Right lobe of liver (tissue), 6 donors: ENCODE results near the gene XRCC6. TPM values are rescaled to one million over a fixed set of nuclear protein-coding genes. Genes with fewer than 3 reads are reported as not detected.
A peak's percentile ranks its signal among the peaks of the same experiment; 100 is the strongest.
"Not testable (repeated sequence)": the region's sequence is repeated elsewhere in the genome, so short reads cannot be mapped to it uniquely, and the experiment has no call there.

Experiments used
- ATAC-seq, 4 donors: fragments of 200-7000 bp; cut with Tn5 transposase; one replicate each; pipeline ENCODE4 v1.9.1; 2020; ENCODE audit warnings: mild to moderate bottlenecking in 4 of 4, moderate library complexity in 4 of 4
- DNase-seq, 3 donors: peaks; one replicate each; pipeline ENCODE4 v3.0.0-alpha.2; 2020
- H3K27ac ChIP-seq, 3 donors: fragments of 200-600 bp; one replicate each; pipeline ENCODE4 v1.8.0; 2022
- H3K27me3 ChIP-seq, 2 donors: fragments of 200-600 bp; one replicate each; pipeline ENCODE4 v1.8.0; 2022
- H3K36me3 ChIP-seq, 4 donors: fragments of 200-600 bp; sonication (generic) in 1 of 4; one replicate each; pipeline versions ENCODE4 v1.5.1 to v1.8.0; 2017 to 2022; ENCODE audit warnings: control low read depth in 1 of 4
- H3K4me1 ChIP-seq, 4 donors: fragments of 200-600 bp; sonication (generic) in 1 of 4; one replicate each; pipeline versions ENCODE4 v1.5.1 to v1.8.0; 2017 to 2022; ENCODE audit warnings: control low read depth in 1 of 4
- H3K4me3 ChIP-seq, 3 donors: fragments of 200-600 bp; one replicate each; pipeline ENCODE4 v1.8.0; 2022
- H3K9me3 ChIP-seq, 4 donors: fragments of 200-600 bp; sonication (generic) in 1 of 4; one replicate each; pipeline versions ENCODE4 v1.5.1 to v1.8.0; 2017 to 2022; ENCODE audit warnings: control low read depth in 1 of 4
- POLR2A ChIP-seq: fragments of 450-650 bp; IDR thresholded peaks from one replicate; pipeline ENCODE4 v1.6.1; 2017; ENCODE audit warnings: antibody characterized with exemption, mild to moderate bottlenecking
- WGBS: methylation state at CpG from one replicate; pipeline ENCODE4 v1.1.6; 2018; ENCODE audit warnings: low coverage, low lambda C conversion rate; ENCODE audit not compliant: insufficient coverage; ENCODE audit errors: missing lambda C conversion rate; 5-methylcytosine and 5-hydroxymethylcytosine counted together
- intact Hi-C, 2 donors: fragments of 100-400 bp; cut with DNase I; formaldehyde crosslinking; loops; one replicate each; pipeline versions ENCODE4 v1.11.2 to v1.14.1; 2022
- total RNA-seq, 6 experiments: library from RNA; depleted of rRNA in 2 of 6; stranded (reverse); fragments of >200 nt in 2 of 6; fragmentation: NEBNext Ultra II Directional in 3 of 6; extraction: Animal tissue kit (Norgen Biotek cat#: 25700) in 3 of 6; gene quantifications; one replicate each; pipeline versions ENCODE4 v1.1.0 to v1.2.4, GENCODE V29; 2016 to 2023
- TF ChIP-seq, protein P1 (sequence below), 4 donors: fragments of 200-600 bp in 3 of 4; fragments of 450-650 bp in 1 of 4; IDR thresholded peaks; one replicate each; pipeline versions ENCODE4 v1.5.1 to v1.8.0; 2016 to 2022; ENCODE audit warnings: antibody characterized with exemption in 4 of 4, mild to moderate bottlenecking in 2 of 4
- donor health status: DM: no; HTN: yes; CAD: no.
- donor health status: DM: no; HTN: no; CAD: no.
- donor health status: DM: no; HTN: no; CAD: no.
- donor health status: DM: no; HTN: yes; CAD: no.
- donor health status: DM: no; HTN: yes; CAD: no.

XRCC6 gene
- total RNA-seq, 6 experiments from 2014 or later, result 71.0 to 122 (median 91.1) TPM

DNA sequence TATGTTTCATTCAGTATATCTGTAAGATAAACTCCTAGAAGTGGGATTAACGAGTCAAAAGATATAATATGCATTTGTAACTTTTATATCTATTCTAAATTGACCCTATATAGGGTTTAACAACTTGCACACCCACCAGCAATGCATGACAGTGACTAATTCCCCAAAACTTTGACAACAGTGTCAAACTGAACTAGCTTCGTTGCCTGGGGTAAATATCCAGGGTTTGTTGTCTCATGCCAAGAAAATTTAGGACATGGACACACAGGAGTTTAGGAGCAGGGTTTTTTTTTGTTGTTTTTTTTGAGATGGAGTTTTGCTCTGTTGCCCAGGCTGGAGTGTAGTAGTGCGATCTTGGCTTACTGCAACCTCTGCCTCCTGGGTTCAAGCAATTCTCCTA lies 62.5 kb downstream of the XRCC6 start:
- peaks cover 0 to 21% (median 8%) of the 10 kb centered on the region in 4 donors for H3K36me3 ChIP-seq
- 79% methylated on average over 2 of the region's 3 CpGs for WGBS
- TF ChIP-seq, protein P1, sequence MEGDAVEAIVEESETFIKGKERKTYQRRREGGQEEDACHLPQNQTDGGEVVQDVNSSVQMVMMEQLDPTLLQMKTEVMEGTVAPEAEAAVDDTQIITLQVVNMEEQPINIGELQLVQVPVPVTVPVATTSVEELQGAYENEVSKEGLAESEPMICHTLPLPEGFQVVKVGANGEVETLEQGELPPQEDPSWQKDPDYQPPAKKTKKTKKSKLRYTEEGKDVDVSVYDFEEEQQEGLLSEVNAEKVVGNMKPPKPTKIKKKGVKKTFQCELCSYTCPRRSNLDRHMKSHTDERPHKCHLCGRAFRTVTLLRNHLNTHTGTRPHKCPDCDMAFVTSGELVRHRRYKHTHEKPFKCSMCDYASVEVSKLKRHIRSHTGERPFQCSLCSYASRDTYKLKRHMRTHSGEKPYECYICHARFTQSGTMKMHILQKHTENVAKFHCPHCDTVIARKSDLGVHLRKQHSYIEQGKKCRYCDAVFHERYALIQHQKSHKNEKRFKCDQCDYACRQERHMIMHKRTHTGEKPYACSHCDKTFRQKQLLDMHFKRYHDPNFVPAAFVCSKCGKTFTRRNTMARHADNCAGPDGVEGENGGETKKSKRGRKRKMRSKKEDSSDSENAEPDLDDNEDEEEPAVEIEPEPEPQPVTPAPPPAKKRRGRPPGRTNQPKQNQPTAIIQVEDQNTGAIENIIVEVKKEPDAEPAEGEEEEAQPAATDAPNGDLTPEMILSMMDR (IDR thresholded peaks at IDR 0.05), result no peak
- no peak for TF ChIP-seq POLR2A
- H3K9me3 ChIP-seq, result no peaks in the 10 kb centered on the region
- intact Hi-C loops, result no loop called here
- H3K27ac ChIP-seq, result no peak overlapping the region
- no peak overlapping the region for H3K4me3 ChIP-seq
- ATAC-seq, result no peak
- peaks cover 0 to 16% (median 4%) of the 10 kb centered on the region in 4 donors for H3K4me1 ChIP-seq
- no peak for DNase-seq
- H3K27me3 ChIP-seq, result no peaks in the 10 kb centered on the region

DNA sequence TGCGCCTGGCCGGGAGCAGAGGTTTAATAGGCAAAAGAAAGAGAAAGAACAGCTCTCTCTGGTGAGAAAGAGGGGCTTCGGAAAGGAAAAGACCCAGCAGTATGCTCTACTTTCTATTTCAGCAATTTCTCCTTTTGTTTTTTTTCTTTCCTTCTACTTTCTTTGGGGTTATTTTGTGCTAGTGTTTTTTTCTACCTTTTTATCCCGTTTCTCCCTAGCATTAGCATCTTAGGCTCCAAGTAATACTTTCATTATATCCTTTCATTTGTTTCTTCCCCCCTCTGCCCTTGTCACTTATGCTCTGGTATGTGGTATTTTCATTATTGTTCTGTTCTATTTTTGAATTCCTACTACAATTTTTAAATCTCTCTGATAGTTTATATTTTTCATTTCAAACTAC lies 63.1 kb downstream of the XRCC6 start:
- H3K27ac ChIP-seq, result no peak overlapping the region
- TF ChIP-seq, protein P1 (IDR thresholded peaks at IDR 0.05), result no peak
- no peak for TF ChIP-seq POLR2A
- intact Hi-C loops, result no loop called here
- no peak for DNase-seq
- no peaks in the 10 kb centered on the region for H3K27me3 ChIP-seq
- WGBS, result 40% methylated on average over 1 of the region's 4 CpGs
- no peak for ATAC-seq
- peaks cover 0 to 16% (median 4%) of the 10 kb centered on the region in 4 donors for H3K4me1 ChIP-seq
- no peak overlapping the region for H3K4me3 ChIP-seq
- H3K36me3 ChIP-seq, result peaks cover 0 to 15% (median 5%) of the 10 kb centered on the region in 4 donors
- no peaks in the 10 kb centered on the region for H3K9me3 ChIP-seq

DNA sequence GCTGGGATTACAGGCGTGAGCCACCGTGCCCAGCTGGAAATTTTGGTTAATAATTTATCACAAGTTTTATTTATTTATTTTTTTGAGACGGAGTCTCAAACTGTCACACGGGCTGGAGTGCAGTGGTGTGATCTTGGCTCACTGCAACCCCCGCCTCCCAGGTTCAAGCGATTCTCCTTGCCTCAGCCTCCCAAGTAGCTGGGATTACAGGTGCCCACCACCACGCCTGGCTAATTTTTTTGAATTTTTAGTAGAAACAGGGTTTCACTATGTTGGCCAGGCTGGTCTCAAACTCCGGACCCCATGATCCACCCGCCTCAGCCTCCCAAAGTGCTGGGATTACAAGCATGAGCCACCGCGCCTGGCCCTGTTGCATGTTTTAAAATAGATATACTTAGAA lies 65.8 kb downstream of the XRCC6 start:
- intact Hi-C loops, ATAC-seq, H3K9me3 ChIP-seq, DNase-seq, H3K27me3 ChIP-seq, H3K4me3 ChIP-seq, H3K27ac ChIP-seq, H3K36me3 ChIP-seq: not testable (repeated sequence)
- peaks cover 0 to 12% (median 4%) of the 10 kb centered on the region in 4 donors for H3K4me1 ChIP-seq
- 66% methylated on average over 11 of the region's 11 CpGs for WGBS

DNA sequence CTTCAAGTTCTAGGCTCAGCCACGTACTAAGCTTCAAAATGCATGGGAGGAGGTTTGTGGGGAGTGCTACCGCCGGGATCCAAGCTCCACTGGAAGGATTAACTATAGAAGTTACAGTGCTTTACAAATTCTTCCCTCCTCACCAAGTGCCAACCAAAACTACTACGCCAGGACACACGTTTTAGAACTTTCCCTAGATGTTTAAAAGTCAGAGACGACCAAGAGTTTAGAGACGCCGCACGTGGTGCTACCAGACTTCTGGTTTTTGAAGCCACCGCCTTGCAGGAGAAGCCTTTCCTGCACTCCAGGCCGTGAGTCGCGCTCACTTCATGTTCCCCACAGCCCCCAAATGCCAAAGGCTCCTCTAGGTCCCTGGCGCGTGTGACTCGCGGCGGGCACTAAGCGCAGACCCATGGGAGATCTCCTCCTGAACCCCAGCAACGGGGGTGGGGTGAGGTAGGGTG lies 66.8 kb downstream of the XRCC6 start:
- DNase-seq, result peak in 1 of 3 donors; percentile 63

More for the DNA sequence above, 66.8 kb downstream of the XRCC6 start:
- intact Hi-C loops, result no loop called here
- no peak for TF ChIP-seq POLR2A
- TF ChIP-seq, protein P1 (IDR thresholded peaks at IDR 0.05), result no peak
- WGBS, result 2% methylated on average over 18 of the region's 20 CpGs
- Histone ChIP-seq H3K9me3 (no peaks in the 10 kb centered on the region), H3K36me3 (no peaks in the 10 kb centered on the region), H3K27me3 (no peaks in the 10 kb centered on the region), H3K27ac (peak overlapping the region; percentile 81 to 93 (median 89)), H3K4me3 (peak overlapping the region; percentile 74 to 78 (median 75)), H3K4me1 (peaks cover 0 to 12% (median 4%) of the 10 kb centered on the region in 4 donors)
- peak; percentile 21 to 40 (median 32) for ATAC-seq
